Measurements from ENCODE around the gene LIN54. TPM values are rescaled to one million over a fixed set of nuclear protein-coding genes. Genes with fewer than 3 reads are reported as not detected.

LIN54 gene
- total and polyA plus RNA-seq, 2 of the 4 experiments (the other 2 are of a cell fraction): 5.3 to 26.9 TPM

- in situ Hi-C loops (cut with MboI; ENCODE audit: low sequenced_read_pairs): no loop called here
- Histone ChIP-seq H3K4me1 (ENCODE audit: control insufficient read depth, insufficient read depth, low read length) (no peaks in the 10 kb centered on the region), H3K14ac (replicated peaks; ENCODE audit: low read depth, low read length) (peak overlapping the region; percentile 98), H3K4ac (ENCODE audit: low read depth, low read length) (peak overlapping the region; percentile 85), H3K4me3 (ENCODE audit: insufficient read depth, low read depth, low read length) (peak overlapping the region; percentile 50), H3K4me2 (ENCODE audit: low read depth, low read length) (peak overlapping the region; percentile 74), H3K9ac (ENCODE audit: low read depth, low read length) (peak overlapping the region; percentile 88), H3K79me1 (ENCODE audit: low read depth in 1 of 2, low read length in 2 of 2) (peaks cover 0 to 14% of the 10 kb centered on the region in 2 experiments; a peak in 2 of 4 replicates), H2BK20ac (ENCODE audit: low read depth, low read length) (peak overlapping the region; percentile 38; the same call in 1 of the 2 replicates), H4K8ac (ENCODE audit: low read depth in 2 of 2, low read length in 2 of 2) (peak overlapping the region; percentile 65 to 84), H4K20me1 (ENCODE audit: insufficient read depth, low read length) (peaks cover 6% of the 10 kb centered on the region; the same call in 1 of the 2 replicates), H3K18ac (ENCODE audit: low read depth, low read length) (peak overlapping the region; percentile 10), H3K9me3 (ENCODE audit: control insufficient read depth, insufficient read depth, low read length) (no peaks in the 10 kb centered on the region), H2BK5ac (ENCODE audit: low read depth, low read length, poor library complexity, severe bottlenecking) (peak overlapping the region; percentile 96), H3K27ac (ENCODE audit: insufficient read depth, low read length) (peak overlapping the region; percentile 88), H3K23ac (ENCODE audit: low read depth, low read length) (peak overlapping the region; percentile 94), H3K36me3 (ENCODE audit: control insufficient read depth, insufficient read depth, low read length) (no peaks in the 10 kb centered on the region; the same call in 1 of the 2 replicates), H2AK5ac (ENCODE audit: low read depth, low read length) (peak overlapping the region; percentile 83), H3K27me3 (ENCODE audit: control insufficient read depth, insufficient read depth, low read length) (no peaks in the 10 kb centered on the region), H4K5ac (ENCODE audit: low read depth, low read length) (peak overlapping the region; percentile 9), H2AK9ac (replicated peaks; ENCODE audit: low read depth, low read length, poor library complexity) (peak overlapping the region; percentile 94), H2BK15ac (ENCODE audit: low read depth, low read length) (peak overlapping the region; percentile 51), H4K91ac (ENCODE audit: insufficient read depth, low read depth, low read length) (peak overlapping the region; percentile 91), H3K9me1 (ENCODE audit: insufficient read depth, low read length) (peaks cover 2% of the 10 kb centered on the region; the same call in 1 of the 2 replicates), H2BK120ac (ENCODE audit: low read depth, low read length) (peak overlapping the region; percentile 53), H2AFZ (replicated peaks; ENCODE audit: low read length, poor library complexity) (peak overlapping the region; percentile 93), H3K56ac (ENCODE audit: extremely low read depth, insufficient read depth, low read length) (peak overlapping the region; percentile 80)
- POLR2A ChIA-PET (ENCODE audit: unreplicated experiment): interaction anchor here (0.6 kb wide), 3 partner anchors 8 to 134 kb away, joined by 3 to 8 read pairs (median 4); partner anchors contain the start of gene COPS4
- CTCF ChIA-PET: no interaction called here
- BruUV-seq (replicated peaks): TSS peak; percentile 74
- intact Hi-C loops (cut with micrococcal nuclease): no loop called here
- peak; percentile 95 for TF ChIP-seq POLR2A (IDR thresholded peaks at IDR 0.05; ENCODE audit: low read depth, low read length)
- TF ChIP-seq FOS (IDR thresholded peaks at IDR 0.05; ENCODE audit: low read depth, low read length): no peak
- dilution Hi-C loops (cut with HindIII; ENCODE audit: low sequenced_read_pairs, unreplicated experiment): no loop called here
- ATAC-seq (ENCODE audit: low read depth) (no peak), DNase-seq (no peak)
- no CpG with 5 or more reads among the region's 8 CpGs for WGBS, 2 experiments (ENCODE audit: extremely low coverage in 2 of 2, insufficient read length in 1 of 2)
Observed at GRCh38 chr4:82901183-82901718, 109.4 kb downstream of the LIN54 start.

Data from IMR-90 (cell line).